PC-3 (cell line): ENCODE measurements around the gene PLXNA3. TPM values are rescaled to one million over a fixed set of nuclear protein-coding genes. Genes with fewer than 3 reads are reported as not detected.

Source experiments
- ATAC-seq: fragments of 200-7000 bp; cut with Tn5 transposase; 2 replicates; pipeline ENCODE4 v1.9.1; 2020; ENCODE audit warnings: mild to moderate bottlenecking, moderate library complexity
- BruUV-seq: library from RNA; stranded (reverse); fragments of 400-500 nt; replicated peaks from 2 replicates; lab custom pipeline; 2021; lab: Mats Ljungman, UMichigan
- CTCF ChIA-PET: fragments of 300-600 bp; sonication (Branson Sonifier 250); formaldehyde crosslinking; loops from one replicate; lab custom pipeline; 2022; ENCODE audit warnings: antibody characterized with exemption; lab: Charles Lee
- POLR2A ChIA-PET: fragments of 300-600 bp; sonication (Branson Sonifier 250); formaldehyde crosslinking; loops from one replicate; lab custom pipeline; 2022; ENCODE audit warnings: antibody characterized with exemption; ENCODE audit not compliant: unreplicated experiment; lab: Charles Lee
- DNase-seq: peaks from one replicate; pipeline ENCODE4 v3.0.0-alpha.2; 2015
- H2AFZ ChIP-seq: fragments of 300-600 bp; sonication (generic); 2 replicates; pipeline ENCODE4 v1.6.0; 2016; ENCODE audit warnings: antibody characterized with exemption, low read length
- H3F3A ChIP-seq: fragments of 300-600 bp; sonication (generic); one replicate; pipeline ENCODE4 v1.6.0; 2017; ENCODE audit warnings: antibody characterized with exemption, low read length, control low read depth, mild to moderate bottlenecking; ENCODE audit not compliant: unreplicated experiment
- H3K27ac ChIP-seq: fragments of 300-600 bp; sonication (generic); 2 replicates; pipeline ENCODE4 v1.5.1; 2016; ENCODE audit warnings: mild to moderate bottlenecking, low read length
- H3K27me3 ChIP-seq: fragments of 300-600 bp; sonication (generic); 2 replicates; pipeline ENCODE4 v1.6.1; 2016; ENCODE audit warnings: low read length, mixed read lengths
- H3K36me3 ChIP-seq: fragments of 300-600 bp; sonication (generic); 2 replicates; pipeline ENCODE4 v1.6.1; 2016; ENCODE audit warnings: low read depth, mixed run types, low read length, mixed read lengths
- H3K4me1 ChIP-seq: fragments of 300-600 bp; sonication (generic); 2 replicates; pipeline ENCODE4 v1.5.1; 2016; ENCODE audit warnings: low read length; ENCODE audit not compliant: insufficient read depth
- H3K4me2 ChIP-seq: fragments of 300-600 bp; sonication (generic); 2 replicates; pipeline ENCODE4 v1.6.0; 2016; ENCODE audit warnings: low read length
- H3K4me3 ChIP-seq: fragments of 300-600 bp; sonication (generic); 2 replicates; pipeline ENCODE4 v1.5.1; 2016; ENCODE audit warnings: mild to moderate bottlenecking, low read length, mixed read lengths
- H3K79me2 ChIP-seq: fragments of 300-600 bp; sonication (generic); 2 replicates; pipeline ENCODE4 v1.6.1; 2017; ENCODE audit warnings: low read length, mixed read lengths
- H3K9ac ChIP-seq: fragments of 300-600 bp; sonication (generic); 2 replicates; pipeline ENCODE4 v1.6.0; 2016; ENCODE audit warnings: mild to moderate bottlenecking, low read length
- H3K9me2 ChIP-seq: fragments of 300-600 bp; sonication (generic); replicated peaks from 2 replicates; pipeline ENCODE4 v1.6.1; 2016; ENCODE audit warnings: mixed run types, low read length, mixed read lengths
- H3K9me3 ChIP-seq: fragments of 300-600 bp; sonication (generic); 2 replicates; pipeline ENCODE4 v1.6.1; 2016; ENCODE audit warnings: low read length, mixed read lengths
- H4K20me1 ChIP-seq: fragments of 300-600 bp; sonication (generic); 2 replicates; pipeline ENCODE4 v1.6.1; 2016; ENCODE audit warnings: low read length, mixed read lengths
- EZH2 ChIP-seq: fragments of 300-600 bp; sonication (generic); IDR thresholded peaks from one replicate; pipeline ENCODE4 v1.6.1; 2017; ENCODE audit warnings: antibody characterized with exemption, mild to moderate bottlenecking, low read length; ENCODE audit not compliant: unreplicated experiment
- EZH2phosphoT487 ChIP-seq: fragments of 300-600 bp; sonication (generic); IDR thresholded peaks from 2 replicates; pipeline ENCODE4 v1.6.1; 2018; ENCODE audit warnings: mild to moderate bottlenecking, antibody characterized with exemption, low read length, borderline replicate concordance
- intact Hi-C: fragments of 100-400 bp; cut with micrococcal nuclease; formaldehyde crosslinking; loops from 2 replicates; pipeline ENCODE4 v1.9.0; 2023
- total RNA-seq: library from RNA; depleted of rRNA; stranded (reverse); fragments of >200 nt; gene quantifications from 2 replicates; pipeline ENCODE4 v1.2.3, GENCODE V29; 2014
- TF ChIP-seq, protein P1 (sequence below): fragments of 300-600 bp; sonication (generic); conservative IDR thresholded peaks from 2 replicates; pipeline ENCODE4 v1.5.1; 2017; ENCODE audit warnings: antibody characterized with exemption, low read depth, mild to moderate bottlenecking, low read length

Gene PLXNA3
- total RNA-seq, 1 experiment from 2014 or later = 5.3 TPM

DNA sequence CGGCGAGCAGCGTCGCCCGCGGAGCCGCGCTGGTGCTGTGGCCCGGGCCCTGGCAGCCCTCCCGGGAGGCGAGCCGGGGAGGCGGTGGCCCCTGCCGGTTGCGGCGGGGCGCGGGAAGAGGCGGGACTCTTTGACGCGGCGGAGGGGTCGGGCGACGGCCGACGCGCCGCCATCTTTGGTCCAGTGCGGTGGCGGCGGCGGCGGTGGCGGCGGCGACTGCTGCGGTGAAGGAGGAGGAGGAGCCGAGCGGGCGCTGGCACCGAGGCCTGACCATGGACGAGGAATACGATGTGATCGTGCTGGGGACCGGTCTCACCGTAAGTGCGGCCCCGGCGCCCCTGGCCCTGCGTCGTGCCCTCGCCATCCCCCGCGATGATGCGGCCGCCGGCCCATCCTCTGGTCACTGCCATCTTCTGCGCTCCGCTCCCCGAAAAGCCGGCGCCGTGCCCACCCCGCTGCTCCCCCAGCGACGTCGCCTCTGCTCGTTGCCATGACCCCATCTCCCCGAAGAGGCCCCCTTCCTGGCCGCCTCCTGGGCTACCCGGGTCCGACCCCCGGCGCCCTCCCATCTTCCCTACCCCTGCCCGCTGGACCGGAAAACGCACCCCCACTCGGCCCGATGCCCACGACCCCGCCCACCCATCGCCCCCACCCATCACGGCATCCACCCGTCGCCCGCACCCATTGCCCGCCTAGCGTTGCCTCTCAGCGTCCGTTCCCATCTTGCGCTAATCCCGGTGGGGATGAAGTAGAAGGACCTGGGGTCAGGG, 20.9 kb upstream of the PLXNA3 start, which contains the start of gene GDI1:
TSS of gene GDI1 (plus strand) at position 172 of the 770 bp plus-strand sequence. CDS start at position 273, 101 bp downstream.
- CTCF ChIA-PET = no interaction called here
- POLR2A ChIA-PET = no interaction called here
- peaks cover 15% of the 10 kb centered on the region for H3K4me1 ChIP-seq
- peak within 1 kb of the TSS; percentile 43 for H3K27ac ChIP-seq
- H3K9me3 ChIP-seq = no peaks in the 10 kb centered on the region
- H3K79me2 ChIP-seq = peaks cover 39% of the 10 kb centered on the region
- H3K4me3 ChIP-seq = peak within 1 kb of the TSS; percentile 85
- no peak for TF ChIP-seq EZH2
- TF ChIP-seq, protein P1, sequence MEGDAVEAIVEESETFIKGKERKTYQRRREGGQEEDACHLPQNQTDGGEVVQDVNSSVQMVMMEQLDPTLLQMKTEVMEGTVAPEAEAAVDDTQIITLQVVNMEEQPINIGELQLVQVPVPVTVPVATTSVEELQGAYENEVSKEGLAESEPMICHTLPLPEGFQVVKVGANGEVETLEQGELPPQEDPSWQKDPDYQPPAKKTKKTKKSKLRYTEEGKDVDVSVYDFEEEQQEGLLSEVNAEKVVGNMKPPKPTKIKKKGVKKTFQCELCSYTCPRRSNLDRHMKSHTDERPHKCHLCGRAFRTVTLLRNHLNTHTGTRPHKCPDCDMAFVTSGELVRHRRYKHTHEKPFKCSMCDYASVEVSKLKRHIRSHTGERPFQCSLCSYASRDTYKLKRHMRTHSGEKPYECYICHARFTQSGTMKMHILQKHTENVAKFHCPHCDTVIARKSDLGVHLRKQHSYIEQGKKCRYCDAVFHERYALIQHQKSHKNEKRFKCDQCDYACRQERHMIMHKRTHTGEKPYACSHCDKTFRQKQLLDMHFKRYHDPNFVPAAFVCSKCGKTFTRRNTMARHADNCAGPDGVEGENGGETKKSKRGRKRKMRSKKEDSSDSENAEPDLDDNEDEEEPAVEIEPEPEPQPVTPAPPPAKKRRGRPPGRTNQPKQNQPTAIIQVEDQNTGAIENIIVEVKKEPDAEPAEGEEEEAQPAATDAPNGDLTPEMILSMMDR = no peak
- no peak for TF ChIP-seq EZH2phosphoT487
- peak within 1 kb of the TSS; percentile 98 for H3K4me2 ChIP-seq
- ATAC-seq (peak; percentile 59), DNase-seq (peak; percentile 33)
- BruUV-seq = no TSS peak
- peaks cover 4% of the 10 kb centered on the region; the same call in 1 of the 2 replicates for H3K36me3 ChIP-seq
- no peaks in the 10 kb centered on the region for H3F3A ChIP-seq
- intact Hi-C loops = no loop called here
- no peaks in the 10 kb centered on the region for H3K9me2 ChIP-seq
- H3K9ac ChIP-seq = peak within 1 kb of the TSS; percentile 70
- peak within 1 kb of the TSS; percentile 53; the same call in 1 of the 2 replicates for H2AFZ ChIP-seq
- H4K20me1 ChIP-seq = peaks cover 11% of the 10 kb centered on the region
- H3K27me3 ChIP-seq = no peaks in the 10 kb centered on the region

DNA sequence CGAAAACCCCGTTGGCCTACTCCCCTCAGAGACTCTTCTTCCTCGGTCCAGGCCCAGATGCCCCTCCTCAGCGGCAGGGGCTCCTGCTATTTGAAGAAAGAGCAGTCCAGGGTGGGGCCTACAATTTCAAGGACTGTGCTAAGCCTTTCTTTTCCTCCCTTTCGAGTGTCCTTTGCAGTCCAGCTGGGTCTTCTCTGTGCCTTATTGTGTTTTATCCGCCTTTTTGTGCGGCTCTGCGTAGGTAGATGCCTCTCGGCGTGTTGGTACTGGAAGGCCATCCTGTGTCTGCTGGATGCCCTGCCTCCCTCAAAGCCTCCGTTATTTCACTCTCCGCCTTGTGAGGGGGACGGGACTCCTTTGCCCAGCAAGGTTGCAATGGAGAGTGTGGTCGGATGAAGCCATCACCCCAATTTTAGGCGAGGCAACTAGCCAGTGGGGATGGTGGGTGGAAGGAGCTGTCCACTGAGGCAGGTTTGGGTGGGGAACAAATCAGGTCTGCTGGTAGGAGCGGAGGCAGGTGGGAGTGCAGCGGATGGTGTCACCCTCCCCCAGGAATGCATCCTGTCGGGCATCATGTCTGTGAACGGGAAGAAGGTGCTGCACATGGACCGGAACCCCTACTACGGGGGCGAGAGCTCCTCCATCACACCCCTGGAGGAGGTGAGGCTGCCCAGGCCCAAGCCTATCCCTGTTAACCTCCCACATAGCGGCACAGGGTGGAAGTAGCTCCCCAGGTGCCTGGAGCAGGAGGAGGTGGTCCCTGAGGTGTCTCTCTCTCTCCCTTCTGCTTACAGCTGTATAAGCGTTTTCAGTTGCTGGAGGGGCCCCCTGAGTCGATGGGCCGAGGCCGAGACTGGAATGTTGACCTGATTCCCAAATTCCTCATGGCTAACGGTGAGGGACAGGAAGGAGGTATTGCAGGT, 19.8 kb upstream of the PLXNA3 start:
- intact Hi-C loops = no loop called here
- Histone ChIP-seq H3K4me1 (peaks cover 21% of the 10 kb centered on the region), H3K9ac (peak overlapping the region; percentile 70), H3F3A (no peaks in the 10 kb centered on the region), H3K36me3 (peaks cover 4% of the 10 kb centered on the region; the same call in 1 of the 2 replicates), H3K9me2 (no peaks in the 10 kb centered on the region), H2AFZ (no peak overlapping the region), H3K27ac (no peak overlapping the region), H4K20me1 (peaks cover 11% of the 10 kb centered on the region), H3K9me3 (no peaks in the 10 kb centered on the region), H3K4me3 (peak overlapping the region; percentile 85), H3K79me2 (peaks cover 39% of the 10 kb centered on the region), H3K4me2 (peak overlapping the region; percentile 98), H3K27me3 (no peaks in the 10 kb centered on the region)
- DNase-seq (no peak), ATAC-seq (no peak; the same call in 1 of the 2 replicates)
- ChIA-PET CTCF (no interaction called here), POLR2A (no interaction called here)
- BruUV-seq = TSS peak; percentile 6
- TF ChIP-seq, protein P1 = no peak
- no peak for TF ChIP-seq EZH2phosphoT487
